Peyer's patch (tissue), 4 donors: ENCODE results near the gene RSBN1L. TPM values are rescaled to one million over a fixed set of nuclear protein-coding genes. Genes with fewer than 3 reads are reported as not detected.

Experiments used
- DNase-seq, 3 donors: peaks; one replicate each; pipeline ENCODE4 v3.0.0-alpha.2; 2017 to 2019
- H3K27ac ChIP-seq, 4 donors: fragments of 200-600 bp; sonication (generic); one replicate each; pipeline ENCODE4 v1.5.1; 2016 to 2019
- H3K27me3 ChIP-seq, 2 donors: fragments of 200-600 bp; sonication (generic); one replicate each; pipeline ENCODE4 v1.5.1; 2019
- H3K36me3 ChIP-seq, 3 donors: fragments of 200-600 bp; sonication (generic); one replicate each; pipeline ENCODE4 v1.5.1; 2016 to 2019
- H3K4me1 ChIP-seq, 4 donors: fragments of 200-600 bp; sonication (generic); one replicate each; pipeline ENCODE4 v1.5.1; 2016 to 2019
- H3K4me3 ChIP-seq, 4 donors: fragments of 200-600 bp; sonication (generic); 1 replicate in 3 of 4; 2 replicates in 1 of 4; pipeline ENCODE4 v1.5.1; 2016 to 2019; ENCODE audit warnings: mild to moderate bottlenecking in 1 of 4
- H3K9me3 ChIP-seq, 4 donors: fragments of 200-600 bp; sonication (generic); one replicate each; pipeline ENCODE4 v1.5.1; 2016 to 2019; ENCODE audit warnings: mild to moderate bottlenecking in 1 of 4
- CTCF ChIP-seq, 6 experiments: fragments of 450-650 bp in 4 of 6; fragments of 200-600 bp in 2 of 6; sonication (generic) in 1 of 6; IDR thresholded peaks; one replicate each; pipeline ENCODE4 v1.5.1; 2017 to 2019; ENCODE audit warnings: antibody characterized with exemption in 6 of 6, mild to moderate bottlenecking in 3 of 6, moderate library complexity in 1 of 6
- POLR2A ChIP-seq, 2 donors: fragments of 450-650 bp; IDR thresholded peaks; one replicate each; pipeline ENCODE4 v1.5.1; 2017; ENCODE audit warnings: antibody characterized with exemption in 2 of 2, mild to moderate bottlenecking in 2 of 2, moderate library complexity in 2 of 2
- total RNA-seq, 4 donors: library from RNA; depleted of rRNA; stranded (reverse); fragments of >200 nt; gene quantifications; one replicate each; pipeline ENCODE4 v1.1.0, GENCODE V29; 2016

The RSBN1L gene
- total RNA-seq, 4 donors from 2014 or later, result 18.9 to 57.8 (median 23.6) TPM

GRCh38 chr7:77822269-77822668 is 126.0 kb downstream of the RSBN1L start:
- H3K27ac ChIP-seq, result no peak overlapping the region
- H3K4me3 ChIP-seq, result no peak overlapping the region
- no peak for DNase-seq
- no peaks in the 10 kb centered on the region for H3K4me1 ChIP-seq
- H3K36me3 ChIP-seq, result peaks cover 0 to 2% (median 0%) of the 10 kb centered on the region in 3 donors
- H3K9me3 ChIP-seq, result peaks cover 0 to 28% (median 9%) of the 10 kb centered on the region in 4 donors
- TF ChIP-seq POLR2A (IDR thresholded peaks at IDR 0.05) (no peak), CTCF (IDR thresholded peaks at IDR 0.05) (no peak)
- no peaks in the 10 kb centered on the region for H3K27me3 ChIP-seq

- Histone ChIP-seq H3K27me3 (no peaks in the 10 kb centered on the region), H3K27ac (peak overlapping the region in 2 of 4 donors; percentile 34 to 62), H3K4me3 (no peak overlapping the region), H3K9me3 (peaks cover 0 to 21% (median 9%) of the 10 kb centered on the region in 4 donors), H3K36me3 (no peaks in the 10 kb centered on the region), H3K4me1 (no peaks in the 10 kb centered on the region)
- TF ChIP-seq CTCF (IDR thresholded peaks at IDR 0.05) (no peak), POLR2A (IDR thresholded peaks at IDR 0.05) (no peak)
- DNase-seq, result no peak
These were observed 127.5 kb downstream of the RSBN1L start for GRCh38 chr7:77823787-77824186.

- Histone ChIP-seq H3K4me3 (no peak overlapping the region), H3K9me3 (peaks cover 0 to 20% (median 9%) of the 10 kb centered on the region in 4 donors), H3K27ac (peak overlapping the region in 1 of 4 donors; percentile 62), H3K27me3 (no peaks in the 10 kb centered on the region), H3K4me1 (no peaks in the 10 kb centered on the region), H3K36me3 (no peaks in the 10 kb centered on the region)
- no peak for TF ChIP-seq POLR2A (IDR thresholded peaks at IDR 0.05)
- TF ChIP-seq CTCF (IDR thresholded peaks at IDR 0.05), result no peak
- DNase-seq, result no peak
These were observed 128.4 kb downstream of the RSBN1L start for GRCh38 chr7:77824636-77825035.

- H3K4me3 ChIP-seq, result no peak overlapping the region
- no peak for DNase-seq
- peaks cover 0 to 17% (median 8%) of the 10 kb centered on the region in 4 donors for H3K9me3 ChIP-seq
- no peak overlapping the region for H3K27ac ChIP-seq
- no peaks in the 10 kb centered on the region for H3K36me3 ChIP-seq
- H3K4me1 ChIP-seq, result no peaks in the 10 kb centered on the region
- TF ChIP-seq POLR2A (IDR thresholded peaks at IDR 0.05), result no peak
- TF ChIP-seq CTCF (IDR thresholded peaks at IDR 0.05), result no peak
- H3K27me3 ChIP-seq, result no peaks in the 10 kb centered on the region
These were observed 128.9 kb downstream of the RSBN1L start for GRCh38 chr7:77825131-77825530.

- peaks cover 0 to 9% (median 3%) of the 10 kb centered on the region in 4 donors for H3K9me3 ChIP-seq
- H3K27ac ChIP-seq, result no peak overlapping the region
- no peaks in the 10 kb centered on the region for H3K27me3 ChIP-seq
- no peak for DNase-seq
- no peak overlapping the region for H3K4me3 ChIP-seq
- H3K36me3 ChIP-seq, result no peaks in the 10 kb centered on the region
- TF ChIP-seq POLR2A (IDR thresholded peaks at IDR 0.05), result no peak
- TF ChIP-seq CTCF (IDR thresholded peaks at IDR 0.05), result no peak
- H3K4me1 ChIP-seq, result no peaks in the 10 kb centered on the region
These were observed 130.0 kb downstream of the RSBN1L start for GRCh38 chr7:77826300-77826699.

- H3K4me1 ChIP-seq, result no peaks in the 10 kb centered on the region
- TF ChIP-seq POLR2A (IDR thresholded peaks at IDR 0.05) (no peak), CTCF (IDR thresholded peaks at IDR 0.05) (no peak)
These were observed 131.7 kb downstream of the RSBN1L start for GRCh38 chr7:77827999-77828398.

More at GRCh38 chr7:77827999-77828398, 131.7 kb downstream of the RSBN1L start:
- DNase-seq, result no peak
- no peak overlapping the region for H3K4me3 ChIP-seq
- no peaks in the 10 kb centered on the region for H3K9me3 ChIP-seq
- H3K27ac ChIP-seq, result no peak overlapping the region
- no peaks in the 10 kb centered on the region for H3K36me3 ChIP-seq
- no peaks in the 10 kb centered on the region for H3K27me3 ChIP-seq
